D341Med (cell line): Measurements from ENCODE around the gene FSIP1.

Experiments used
- DNase-seq: peaks from one replicate; pipeline ENCODE4 v3.0.0; 2012; ENCODE audit warnings: low spot score

FSIP1 gene

GRCh38 chr15:39792025-39792843 lies 9.6 kb upstream of the FSIP1 start:
- no peak for DNase-seq

GRCh38 chr15:39789736-39790135 lies 7.1 kb upstream of the FSIP1 start:
- DNase-seq, result no peak

GRCh38 chr15:39788800-39789565 lies 6.3 kb upstream of the FSIP1 start:
- no peak for DNase-seq

- no peak for DNase-seq
Measured at GRCh38 chr15:39788108-39788507, 5.5 kb upstream of the FSIP1 start.

GRCh38 chr15:39787479-39787878 lies 4.8 kb upstream of the FSIP1 start:
- no peak for DNase-seq

- DNase-seq, result peak; percentile 52
Measured at GRCh38 chr15:39786447-39787056, 3.9 kb upstream of the FSIP1 start.

- no peak for DNase-seq
Measured at GRCh38 chr15:39785841-39786240, 3.2 kb upstream of the FSIP1 start.

- DNase-seq, result no peak
Measured at GRCh38 chr15:39785139-39785538, 2.5 kb upstream of the FSIP1 start.

GRCh38 chr15:39784638-39785037 lies 2.0 kb upstream of the FSIP1 start:
- no peak for DNase-seq

GRCh38 chr15:39784125-39784524 lies 1.5 kb upstream of the FSIP1 start:
- DNase-seq, result no peak

- DNase-seq, result no peak
Measured at GRCh38 chr15:39783244-39783820, 691 bp upstream of the FSIP1 start.

- no peak for DNase-seq
Measured at GRCh38 chr15:39781967-39782302, 706 bp downstream of the FSIP1 start.

- DNase-seq, result no peak
Measured at GRCh38 chr15:39781147-39781966, 1.3 kb downstream of the FSIP1 start.

GRCh38 chr15:39778021-39778420 lies 4.6 kb downstream of the FSIP1 start:
- no peak for DNase-seq

GRCh38 chr15:39777496-39777895 lies 5.1 kb downstream of the FSIP1 start:
- no peak for DNase-seq

GRCh38 chr15:39776068-39776467 lies 6.6 kb downstream of the FSIP1 start:
- no peak for DNase-seq

GRCh38 chr15:39774688-39775267 lies 7.9 kb downstream of the FSIP1 start:
- no peak for DNase-seq

GRCh38 chr15:39770748-39771689 lies 11.6 kb downstream of the FSIP1 start:
- peak; percentile 37 for DNase-seq

GRCh38 chr15:39767921-39768320 lies 14.7 kb downstream of the FSIP1 start:
- peak; percentile 70 for DNase-seq

GRCh38 chr15:39761006-39761405 lies 21.6 kb downstream of the FSIP1 start:
- no peak for DNase-seq
